ENCODE data around the gene GSTCD. TPM values are rescaled to one million over a fixed set of nuclear protein-coding genes. Genes with fewer than 3 reads are reported as not detected.

GSTCD gene
- total RNA-seq, 2 experiments from 2014 or later: 16.2 to 17.5 TPM

DNA sequence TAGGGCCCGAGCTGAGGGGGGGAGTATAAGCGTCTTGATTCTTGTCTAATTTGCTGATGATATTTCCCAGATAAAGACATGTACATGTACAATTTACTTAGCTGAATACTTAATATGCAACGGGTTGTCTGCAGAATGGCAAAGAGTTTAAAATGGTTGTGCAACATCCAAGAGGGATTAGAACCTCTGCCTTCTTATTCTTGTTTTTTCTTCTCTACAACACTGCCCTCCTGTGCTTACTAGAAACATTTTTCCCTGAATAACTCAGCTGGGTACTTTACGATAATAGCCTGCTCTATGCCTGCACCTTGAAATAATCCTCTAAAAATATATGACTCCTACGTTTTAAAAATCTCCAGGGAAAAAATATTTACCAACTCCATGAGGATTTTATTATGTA lies 41.9 kb upstream of the GSTCD start:
- TF ChIP-seq CTCF (IDR thresholded peaks at IDR 0.05): no peak
- Mint-ChIP-seq H3K36me3 (ENCODE audit: low read depth) (no peaks in the 10 kb centered on the region), H3K9me3 (no peaks in the 10 kb centered on the region), H3K27me3 (peaks cover 12% of the 10 kb centered on the region), H3K4me3 (no peak overlapping the region), H3K4me1 (ENCODE audit: low read depth) (no peaks in the 10 kb centered on the region), H3K27ac (no peak overlapping the region)
- DNase-seq (no peak), ATAC-seq (no peak)
- ChIA-PET CTCF (interaction anchor here (0.8 kb wide), 1 partner anchor 162 kb away, joined by 3 read pairs; no protein-coding TSS in a partner anchor), POLR2A (no interaction called here)
- intact Hi-C loops (cut with micrococcal nuclease): no loop called here

GRCh38 chr4:105670684-105671083 lies 37.9 kb upstream of the GSTCD start:
- Mint-ChIP-seq H3K27ac (no peak overlapping the region), H3K27me3 (peaks cover 19% of the 10 kb centered on the region), H3K36me3 (ENCODE audit: low read depth) (no peaks in the 10 kb centered on the region), H3K4me1 (ENCODE audit: low read depth) (no peaks in the 10 kb centered on the region), H3K9me3 (no peaks in the 10 kb centered on the region), H3K4me3 (no peak overlapping the region)
- TF ChIP-seq CTCF (IDR thresholded peaks at IDR 0.05): no peak
- DNase-seq: no peak
- intact Hi-C loops (cut with micrococcal nuclease): no loop called here
- no peak for ATAC-seq
- CTCF ChIA-PET: no interaction called here
- POLR2A ChIA-PET: no interaction called here

- Mint-ChIP-seq H3K4me1 (ENCODE audit: low read depth) (no peaks in the 10 kb centered on the region), H3K27me3 (peaks cover 19% of the 10 kb centered on the region), H3K36me3 (ENCODE audit: low read depth) (no peaks in the 10 kb centered on the region), H3K27ac (no peak overlapping the region), H3K9me3 (no peaks in the 10 kb centered on the region), H3K4me3 (no peak overlapping the region)
- intact Hi-C loops (cut with micrococcal nuclease): no loop called here
- no peak for DNase-seq
- TF ChIP-seq CTCF (IDR thresholded peaks at IDR 0.05): no peak
- POLR2A ChIA-PET: no interaction called here
- CTCF ChIA-PET: no interaction called here
- ATAC-seq: no peak
These were observed 37.3 kb upstream of the GSTCD start for GRCh38 chr4:105671301-105671700.

- H3K27me3 Mint-ChIP-seq: peaks cover 12% of the 10 kb centered on the region
- no peaks in the 10 kb centered on the region for H3K4me1 Mint-ChIP-seq (ENCODE audit: low read depth)
- intact Hi-C loops (cut with micrococcal nuclease): no loop called here
- H3K4me3 Mint-ChIP-seq: no peak overlapping the region
- ChIA-PET POLR2A (no interaction called here), CTCF (no interaction called here)
- DNase-seq (no peak), ATAC-seq (no peak)
- no peaks in the 10 kb centered on the region for H3K36me3 Mint-ChIP-seq (ENCODE audit: low read depth)
- TF ChIP-seq CTCF (IDR thresholded peaks at IDR 0.05): no peak
- H3K27ac Mint-ChIP-seq: no peak overlapping the region
- H3K9me3 Mint-ChIP-seq: no peaks in the 10 kb centered on the region
These were observed 34.6 kb upstream of the GSTCD start for GRCh38 chr4:105674011-105674410.

- H3K27ac Mint-ChIP-seq: no peak overlapping the region
- DNase-seq: no peak
- no peak for TF ChIP-seq CTCF (IDR thresholded peaks at IDR 0.05)
- no peaks in the 10 kb centered on the region for H3K4me1 Mint-ChIP-seq (ENCODE audit: low read depth)
- peaks cover 6% of the 10 kb centered on the region for H3K27me3 Mint-ChIP-seq
- H3K4me3 Mint-ChIP-seq: no peak overlapping the region
- no peak for ATAC-seq
- no peaks in the 10 kb centered on the region for H3K9me3 Mint-ChIP-seq
- ChIA-PET POLR2A (interaction anchor here (1.1 kb wide), 1 partner anchor 31 kb away, joined by 3 read pairs; the partner anchor contains the start of genes GSTCD and INTS12), CTCF (interaction anchor here (0.6 kb wide), 1 partner anchor 84 kb away, joined by 3 read pairs; no protein-coding TSS in a partner anchor)
- intact Hi-C loops (cut with micrococcal nuclease): no loop called here
- peaks cover 5% of the 10 kb centered on the region for H3K36me3 Mint-ChIP-seq (ENCODE audit: low read depth)
These were observed 30.9 kb upstream of the GSTCD start for GRCh38 chr4:105677709-105678108.
